ENCODE data around the gene ZNF827.
A peak's percentile ranks its signal among the peaks of the same experiment; 100 is the strongest.

ZNF827 gene

DNA sequence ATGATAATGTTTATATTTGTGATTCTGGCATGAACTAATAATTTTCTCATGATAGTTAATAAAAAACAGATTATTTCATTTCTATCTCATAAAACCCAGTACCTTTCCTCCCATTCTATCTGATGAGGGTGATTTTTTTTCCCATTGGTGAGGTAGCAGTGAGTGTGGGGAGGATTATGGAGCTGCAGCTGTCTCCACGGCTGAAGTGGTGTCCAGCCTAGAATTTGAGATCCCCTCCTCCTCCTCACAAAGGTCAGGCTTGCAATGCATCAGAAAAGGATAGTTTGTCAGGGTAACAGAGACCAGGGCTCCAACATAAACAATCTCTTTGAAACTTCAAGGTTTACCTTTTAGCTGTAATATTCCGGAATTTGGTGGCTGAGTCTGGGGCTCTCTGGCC, 197.8 kb downstream of the ZNF827 start:
- no peak for ATAC-seq
- TF ChIP-seq GLIS3 (CRISPR knock-in tag; IDR thresholded peaks at IDR 0.05), result no peak

- ATAC-seq, result no peak
- TF ChIP-seq GLIS3 (CRISPR knock-in tag; IDR thresholded peaks at IDR 0.05) (no peak), ZFP3 (CRISPR knock-in tag; IDR thresholded peaks at IDR 0.05) (no peak), PPARA (CRISPR knock-in tag; IDR thresholded peaks at IDR 0.05; ENCODE audit: borderline replicate concordance) (no peak), RARB (CRISPR knock-in tag; IDR thresholded peaks at IDR 0.05) (no peak), ZC3H10 (CRISPR knock-in tag; IDR thresholded peaks at IDR 0.05) (no peak), ARNTL (CRISPR knock-in tag; IDR thresholded peaks at IDR 0.05; ENCODE audit: borderline replicate concordance, low read depth) (no peak), BACH2 (CRISPR knock-in tag; IDR thresholded peaks at IDR 0.05; ENCODE audit: borderline replicate concordance) (no peak), ZNF565 (CRISPR knock-in tag; conservative IDR thresholded peaks at IDR 0.05; ENCODE audit: low read depth) (no peak), ZNF70 (CRISPR knock-in tag; IDR thresholded peaks at IDR 0.05) (no peak), TOX (CRISPR knock-in tag; IDR thresholded peaks at IDR 0.05; ENCODE audit: borderline replicate concordance) (no peak), TSHZ2 (CRISPR knock-in tag; IDR thresholded peaks at IDR 0.05) (no peak), CSDC2 (CRISPR knock-in tag; IDR thresholded peaks at IDR 0.05) (no peak), SNAI2 (CRISPR knock-in tag; IDR thresholded peaks at IDR 0.05) (no peak), ZNF8 (CRISPR knock-in tag; IDR thresholded peaks at IDR 0.05) (no peak), TCF4 (CRISPR knock-in tag; IDR thresholded peaks at IDR 0.05; ENCODE audit: borderline replicate concordance) (no peak), ESRRG (CRISPR knock-in tag; IDR thresholded peaks at IDR 0.05) (no peak), PATZ1 (CRISPR knock-in tag; IDR thresholded peaks at IDR 0.05; ENCODE audit: borderline replicate concordance) (no peak), ZFP30 (CRISPR knock-in tag; IDR thresholded peaks at IDR 0.05) (no peak), OSR1 (CRISPR knock-in tag; IDR thresholded peaks at IDR 0.05) (no peak)
- TF ChIP-seq, protein P1, sequence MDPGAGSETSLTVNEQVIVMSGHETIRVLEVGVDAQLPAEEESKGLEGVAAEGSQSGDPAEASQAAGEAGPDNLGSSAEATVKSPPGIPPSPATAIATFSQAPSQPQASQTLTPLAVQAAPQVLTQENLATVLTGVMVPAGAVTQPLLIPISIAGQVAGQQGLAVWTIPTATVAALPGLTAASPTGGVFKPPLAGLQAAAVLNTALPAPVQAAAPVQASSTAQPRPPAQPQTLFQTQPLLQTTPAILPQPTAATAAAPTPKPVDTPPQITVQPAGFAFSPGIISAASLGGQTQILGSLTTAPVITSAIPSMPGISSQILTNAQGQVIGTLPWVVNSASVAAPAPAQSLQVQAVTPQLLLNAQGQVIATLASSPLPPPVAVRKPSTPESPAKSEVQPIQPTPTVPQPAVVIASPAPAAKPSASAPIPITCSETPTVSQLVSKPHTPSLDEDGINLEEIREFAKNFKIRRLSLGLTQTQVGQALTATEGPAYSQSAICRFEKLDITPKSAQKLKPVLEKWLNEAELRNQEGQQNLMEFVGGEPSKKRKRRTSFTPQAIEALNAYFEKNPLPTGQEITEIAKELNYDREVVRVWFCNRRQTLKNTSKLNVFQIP (CRISPR knock-in tag; IDR thresholded peaks at IDR 0.05; ENCODE audit: borderline replicate concordance, low read depth), result no peak
Measured at GRCh38 chr4:145739845-145740244, 198.8 kb downstream of the ZNF827 start.

- ATAC-seq, result 0 out of 3 replicates have a peak, but pooled peaks have one; percentile 1
- 0 out of 2 replicates have a peak, but pooled peaks have one; percentile 13 for TF ChIP-seq ISL1 (CRISPR knock-in tag; IDR thresholded peaks at IDR 0.05)
- TF ChIP-seq, protein P1 (CRISPR knock-in tag; IDR thresholded peaks at IDR 0.05; ENCODE audit: borderline replicate concordance, low read depth), result no peak
Measured at GRCh38 chr4:145736241-145736831, 202.3 kb downstream of the ZNF827 start.

DNA sequence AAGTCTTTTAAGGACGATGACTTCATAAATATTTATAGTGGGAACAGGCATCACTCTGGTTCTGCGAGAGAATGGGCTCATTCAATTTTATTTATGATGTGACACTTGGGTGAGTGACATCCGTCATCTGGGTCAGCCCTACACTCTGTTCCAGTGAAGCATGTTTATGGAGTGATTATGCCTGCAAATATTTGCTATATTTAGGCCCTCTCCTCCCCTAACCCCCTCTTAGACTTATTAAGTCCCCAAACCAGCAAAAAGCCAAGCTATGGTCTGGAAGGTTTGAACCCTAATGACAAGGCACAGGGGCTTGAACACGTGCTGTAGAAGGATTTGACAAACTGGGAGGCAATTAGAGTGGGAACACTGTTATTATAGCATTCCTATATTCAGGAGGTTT, 202.8 kb downstream of the ZNF827 start:
- no peak for ATAC-seq
- TF ChIP-seq ZC3H10 (CRISPR knock-in tag; IDR thresholded peaks at IDR 0.05) (no peak), ZFP3 (CRISPR knock-in tag; IDR thresholded peaks at IDR 0.05) (no peak), ISL1 (CRISPR knock-in tag; IDR thresholded peaks at IDR 0.05) (no peak)
